Esophagus squamous epithelium (tissue), 5 donors: ENCODE data around the gene ISCA1. TPM values are rescaled to one million over a fixed set of nuclear protein-coding genes. Genes with fewer than 3 reads are reported as not detected.

Source experiments
- DNase-seq: peaks from one replicate; lab custom pipeline; 2025; lab: John Stamatoyannopoulos, UW
- H3K27ac ChIP-seq, 4 donors: fragments of 200-600 bp; sonication (generic); one replicate each; pipeline ENCODE4 v1.5.1; 2016 to 2019; ENCODE audit warnings: mild to moderate bottlenecking in 1 of 4
- H3K27me3 ChIP-seq, 4 donors: fragments of 200-600 bp; sonication (generic); 1 replicate in 3 of 4; 2 replicates in 1 of 4; pipeline versions ENCODE4 v1.5.1 to v1.6.0; 2017 to 2021; ENCODE audit warnings: antibody characterized with exemption in 1 of 4
- H3K36me3 ChIP-seq, 3 donors: fragments of 200-600 bp; sonication (generic); one replicate each; pipeline ENCODE4 v1.5.1; 2016 to 2019
- H3K4me1 ChIP-seq, 3 donors: fragments of 200-600 bp; sonication (generic); one replicate each; pipeline ENCODE4 v1.5.1; 2017 to 2019
- H3K4me3 ChIP-seq, 4 donors: fragments of 200-600 bp; sonication (generic); 1 replicate in 3 of 4; 2 replicates in 1 of 4; pipeline ENCODE4 v1.5.1; 2016 to 2019; ENCODE audit warnings: mild to moderate bottlenecking in 2 of 4, moderate library complexity in 1 of 4
- H3K9me3 ChIP-seq, 3 donors: fragments of 200-600 bp; sonication (generic); one replicate each; pipeline ENCODE4 v1.5.1; 2016 to 2019
- POLR2A ChIP-seq, 4 donors: fragments of 450-650 bp; IDR thresholded peaks; one replicate each; pipeline ENCODE4 v1.6.1; 2017; ENCODE audit warnings: antibody characterized with exemption in 4 of 4, mild to moderate bottlenecking in 4 of 4, moderate library complexity in 3 of 4
- WGBS, 2 donors: methylation state at CpG; one replicate each; pipeline ENCODE4 v1.1.5; 2018; 5-methylcytosine and 5-hydroxymethylcytosine counted together
- intact Hi-C: fragments of 100-400 bp; cut with DNase I; formaldehyde crosslinking; loops from one replicate; pipeline ENCODE4 v1.15.0; 2022
- total RNA-seq, 4 donors: library from RNA; depleted of rRNA; stranded (reverse); fragments of >200 nt; gene quantifications; one replicate each; pipeline ENCODE4 v1.1.0, GENCODE V29; 2016
- TF ChIP-seq, protein P1 (sequence below), 6 experiments: fragments of 450-650 bp in 4 of 6; fragments of 200-600 bp in 2 of 6; sonication (generic) in 2 of 6; IDR thresholded peaks; one replicate each; pipeline ENCODE4 v1.5.1; 2016 to 2019; ENCODE audit warnings: antibody characterized with exemption in 6 of 6, mild to moderate bottlenecking in 4 of 6, moderate library complexity in 4 of 6
- donor health status: DM: yes; HTN: yes; CAD: no.

The ISCA1 gene
- total RNA-seq, 4 donors from 2014 or later: 9.7 to 31.9 (median 24.7) TPM

DNA sequence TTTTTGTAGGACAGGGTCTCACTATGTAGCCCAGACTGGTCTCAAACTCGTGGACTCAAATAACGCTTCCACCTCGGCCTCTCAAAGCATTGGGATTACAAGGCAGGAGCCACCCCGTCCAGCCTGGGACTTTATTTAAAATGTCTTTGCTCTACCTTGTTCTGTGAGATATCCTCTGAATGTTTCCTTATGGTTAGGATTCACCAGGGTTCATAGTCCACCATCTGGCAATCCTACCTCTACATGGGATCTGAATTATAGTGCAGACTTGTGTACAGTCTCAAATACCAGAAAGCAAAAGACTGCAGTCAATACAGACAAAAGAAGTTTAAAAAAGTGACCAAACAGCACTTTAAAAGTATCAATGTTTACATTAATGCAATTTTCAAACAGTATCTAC lies 10.1 kb downstream of the ISCA1 start:
- 92 to 93% methylated on average over 4 of the region's 4 CpGs for WGBS, 2 donors
- peaks cover 0 to 23% (median 0%) of the 10 kb centered on the region in 3 donors for H3K4me1 ChIP-seq
- H3K27me3 ChIP-seq: no peaks in the 10 kb centered on the region
- no peaks in the 10 kb centered on the region for H3K9me3 ChIP-seq
- TF ChIP-seq, protein P1, sequence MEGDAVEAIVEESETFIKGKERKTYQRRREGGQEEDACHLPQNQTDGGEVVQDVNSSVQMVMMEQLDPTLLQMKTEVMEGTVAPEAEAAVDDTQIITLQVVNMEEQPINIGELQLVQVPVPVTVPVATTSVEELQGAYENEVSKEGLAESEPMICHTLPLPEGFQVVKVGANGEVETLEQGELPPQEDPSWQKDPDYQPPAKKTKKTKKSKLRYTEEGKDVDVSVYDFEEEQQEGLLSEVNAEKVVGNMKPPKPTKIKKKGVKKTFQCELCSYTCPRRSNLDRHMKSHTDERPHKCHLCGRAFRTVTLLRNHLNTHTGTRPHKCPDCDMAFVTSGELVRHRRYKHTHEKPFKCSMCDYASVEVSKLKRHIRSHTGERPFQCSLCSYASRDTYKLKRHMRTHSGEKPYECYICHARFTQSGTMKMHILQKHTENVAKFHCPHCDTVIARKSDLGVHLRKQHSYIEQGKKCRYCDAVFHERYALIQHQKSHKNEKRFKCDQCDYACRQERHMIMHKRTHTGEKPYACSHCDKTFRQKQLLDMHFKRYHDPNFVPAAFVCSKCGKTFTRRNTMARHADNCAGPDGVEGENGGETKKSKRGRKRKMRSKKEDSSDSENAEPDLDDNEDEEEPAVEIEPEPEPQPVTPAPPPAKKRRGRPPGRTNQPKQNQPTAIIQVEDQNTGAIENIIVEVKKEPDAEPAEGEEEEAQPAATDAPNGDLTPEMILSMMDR (IDR thresholded peaks at IDR 0.05): no peak
- TF ChIP-seq POLR2A (IDR thresholded peaks at IDR 0.05): no peak
- no peak for DNase-seq
- H3K27ac ChIP-seq: no peak overlapping the region
- H3K36me3 ChIP-seq: peaks cover 0 to 57% (median 21%) of the 10 kb centered on the region in 3 donors
- no peak overlapping the region for H3K4me3 ChIP-seq
- intact Hi-C loops: no loop called here

DNA sequence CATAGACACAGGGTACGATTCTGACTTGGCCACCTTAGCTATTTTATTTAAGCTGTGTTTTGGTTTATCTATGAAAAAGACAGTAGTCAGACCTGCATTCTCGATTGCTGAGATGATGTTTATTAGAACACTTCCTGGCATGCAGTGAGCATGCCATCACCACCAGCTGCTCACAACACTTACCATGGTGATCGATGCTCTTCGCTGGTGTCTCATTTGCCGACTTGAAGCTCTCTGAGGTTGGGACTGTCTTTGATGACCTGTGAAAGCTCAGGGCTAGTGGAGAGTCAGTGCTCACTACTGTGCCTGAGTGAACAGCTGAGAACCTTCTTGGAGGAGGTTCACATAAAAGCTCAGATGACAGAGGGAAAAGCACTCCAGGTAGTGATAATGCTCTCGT lies 18.5 kb downstream of the ISCA1 start:
- no peaks in the 10 kb centered on the region for H3K9me3 ChIP-seq
- no peaks in the 10 kb centered on the region for H3K27me3 ChIP-seq
- TF ChIP-seq, protein P1 (IDR thresholded peaks at IDR 0.05): no peak
- no peak for TF ChIP-seq POLR2A (IDR thresholded peaks at IDR 0.05)
- DNase-seq: no peak
- H3K27ac ChIP-seq: no peak overlapping the region
- H3K4me1 ChIP-seq: no peaks in the 10 kb centered on the region
- intact Hi-C loops: no loop called here
- peaks cover 0 to 68% (median 5%) of the 10 kb centered on the region in 3 donors for H3K36me3 ChIP-seq
- 79 to 88% methylated on average over 3 to 6 of the region's 6 CpGs for WGBS, 2 donors
- H3K4me3 ChIP-seq: no peak overlapping the region

DNA sequence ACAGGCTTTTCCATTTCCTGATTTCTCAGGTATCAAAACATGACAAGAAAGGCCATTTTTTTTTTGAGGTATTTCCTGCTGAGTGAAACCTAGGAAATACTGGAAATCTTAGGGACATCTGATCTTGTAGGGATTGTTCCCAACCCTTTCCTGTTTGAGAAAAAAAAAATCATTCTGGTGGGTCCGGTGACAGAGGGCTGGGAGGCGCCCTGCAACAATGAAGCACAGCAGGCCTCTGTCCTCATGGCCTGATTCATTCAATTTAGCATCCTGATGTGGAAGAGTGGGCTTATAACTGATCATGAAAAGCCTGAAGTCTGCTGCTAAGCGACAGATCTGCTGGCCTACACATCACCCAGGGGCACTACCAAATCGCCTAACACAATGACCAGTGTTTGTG lies 19.8 kb downstream of the ISCA1 start:
- 70 to 78% methylated on average over 3 to 4 of the region's 4 CpGs for WGBS, 2 donors
- intact Hi-C loops: no loop called here
- H3K36me3 ChIP-seq: peaks cover 0 to 55% (median 5%) of the 10 kb centered on the region in 3 donors
- no peaks in the 10 kb centered on the region for H3K4me1 ChIP-seq
- no peak for DNase-seq
- H3K27ac ChIP-seq: no peak overlapping the region
- H3K4me3 ChIP-seq: no peak overlapping the region
- H3K27me3 ChIP-seq: no peaks in the 10 kb centered on the region
- H3K9me3 ChIP-seq: no peaks in the 10 kb centered on the region
- TF ChIP-seq, protein P1 (IDR thresholded peaks at IDR 0.05): no peak
- TF ChIP-seq POLR2A (IDR thresholded peaks at IDR 0.05): no peak

DNA sequence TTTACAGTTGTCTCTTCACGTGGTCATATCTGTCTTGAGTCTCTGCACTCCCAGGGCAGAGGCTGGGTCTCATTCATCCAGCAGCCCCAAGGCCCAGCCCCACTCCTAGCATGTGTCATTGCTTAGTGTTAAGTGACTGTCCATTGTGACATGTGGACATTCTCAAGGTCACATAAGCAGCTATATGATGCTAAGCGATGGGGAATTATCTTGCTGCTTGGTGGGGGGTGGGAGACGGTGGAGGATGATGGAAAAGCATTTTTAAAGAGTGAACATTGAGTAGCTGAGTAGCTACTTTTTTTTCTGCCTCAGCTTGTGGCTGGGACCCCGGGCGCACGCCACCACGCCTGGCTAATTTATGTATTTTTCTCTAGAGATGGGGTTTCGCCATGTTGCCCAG lies 22.8 kb downstream of the ISCA1 start, which contains the start of gene C9orf153:
Gene C9orf153, minus strand, starts transcription at position 101 of the 400 bp plus-strand sequence. CDS start 30,054 bp downstream, outside the sequence.
- TF ChIP-seq POLR2A (IDR thresholded peaks at IDR 0.05): no peak
- TF ChIP-seq, protein P1 (IDR thresholded peaks at IDR 0.05): no peak
- DNase-seq: no peak
- Histone ChIP-seq H3K4me3 (no peak within 1 kb of the TSS), H3K9me3 (no peaks in the 10 kb centered on the region), H3K27ac (no peak within 1 kb of the TSS), H3K4me1 (no peaks in the 10 kb centered on the region), H3K27me3 (no peaks in the 10 kb centered on the region), H3K36me3 (peaks cover 0 to 28% (median 0%) of the 10 kb centered on the region in 3 donors)
- intact Hi-C loops: no loop called here
- WGBS, 2 donors: 93 to 94% methylated on average over 7 to 8 of the region's 8 CpGs

DNA sequence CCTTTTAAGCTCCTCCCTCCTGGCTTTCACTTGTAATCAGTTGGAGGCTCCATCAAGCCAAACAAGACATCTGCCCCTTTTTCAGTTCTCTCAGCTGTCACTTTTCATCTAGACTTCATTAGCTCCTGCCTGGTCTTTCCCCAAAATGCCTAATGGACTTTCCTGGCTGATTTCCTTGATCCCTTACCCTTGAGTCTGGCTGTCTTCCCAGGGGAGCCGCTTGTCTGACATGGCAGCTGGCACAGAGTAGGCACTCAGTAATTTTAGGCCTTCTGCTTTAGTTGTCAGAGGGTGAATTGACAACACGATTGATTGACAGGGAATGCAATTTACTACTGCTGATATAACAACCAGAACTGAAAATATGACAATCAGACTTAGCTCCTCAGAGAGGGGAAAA lies 24.9 kb downstream of the ISCA1 start:
- H3K27ac ChIP-seq: no peak overlapping the region

More for the DNA sequence above, 24.9 kb downstream of the ISCA1 start:
- no peaks in the 10 kb centered on the region for H3K27me3 ChIP-seq
- no peak for TF ChIP-seq POLR2A (IDR thresholded peaks at IDR 0.05)
- TF ChIP-seq, protein P1 (IDR thresholded peaks at IDR 0.05): no peak
- intact Hi-C loops: no loop called here
- no peak overlapping the region for H3K4me3 ChIP-seq
- peaks cover 0 to 6% (median 0%) of the 10 kb centered on the region in 3 donors for H3K36me3 ChIP-seq
- no peak for DNase-seq
- H3K9me3 ChIP-seq: no peaks in the 10 kb centered on the region
- no peaks in the 10 kb centered on the region for H3K4me1 ChIP-seq
- WGBS, 2 donors: 67 to 84% methylated on average over 2 of the region's 2 CpGs
